SU-DHL-6 (cell line): Measurements from ENCODE around the gene BRMS1L.

Experiments used
- H2AFZ ChIP-seq: fragments of 200-600 bp; sonication (generic); 2 replicates; pipeline ENCODE4 v1.6.1; 2014; ENCODE audit warnings: low read depth, mild to moderate bottlenecking, moderate library complexity, mixed read lengths, antibody characterized with exemption, low read length; ENCODE audit not compliant: severe bottlenecking
- H3F3A ChIP-seq: fragments of 200-600 bp; shearing (Covaris generic); 2 replicates; pipeline ENCODE4 v1.6.0; 2016; ENCODE audit warnings: antibody characterized with exemption, mild to moderate bottlenecking; ENCODE audit not compliant: insufficient read depth
- H3K27ac ChIP-seq: fragments of 200-600 bp; sonication (generic); 2 replicates; pipeline ENCODE4 v1.5.1; 2016; ENCODE audit warnings: low read depth, mild to moderate bottlenecking, low read length, moderate library complexity, mixed read lengths
- H3K27me3 ChIP-seq: fragments of 200-600 bp; sonication (generic), shearing (Covaris generic); 2 replicates; pipeline ENCODE4 v1.6.0; 2014; ENCODE audit warnings: mild to moderate bottlenecking, low read length
- H3K36me3 ChIP-seq: fragments of 200-600 bp; sonication (generic); 2 replicates; pipeline ENCODE4 v1.6.1; 2014; ENCODE audit warnings: mild to moderate bottlenecking, low read length, mixed read lengths
- H3K4me2 ChIP-seq: fragments of 300-600, 200-600 bp; shearing (Covaris generic), sonication (generic); 2 replicates; pipeline ENCODE4 v1.6.0; 2014; ENCODE audit warnings: low read length, low read depth, mild to moderate bottlenecking; ENCODE audit not compliant: poor library complexity, severe bottlenecking
- H3K4me3 ChIP-seq: fragments of 200-600 bp; sonication (generic); 2 replicates; pipeline ENCODE4 v1.5.1; 2014; ENCODE audit warnings: antibody characterized with exemption, low read length, mild to moderate bottlenecking, mixed read lengths; ENCODE audit not compliant: insufficient read depth, poor library complexity, severe bottlenecking
- H3K79me2 ChIP-seq: fragments of 200-600 bp; sonication (generic); 2 replicates; pipeline ENCODE4 v1.6.1; 2014; ENCODE audit warnings: mild to moderate bottlenecking, low read length, moderate library complexity; ENCODE audit not compliant: insufficient read depth
- H3K9ac ChIP-seq: fragments of 200-600 bp; sonication (generic); 2 replicates; pipeline ENCODE4 v1.7.0; 2014; ENCODE audit warnings: mild to moderate bottlenecking, low read length
- H3K9me2 ChIP-seq: fragments of 200-600 bp; sonication (generic); replicated peaks from 2 replicates; pipeline ENCODE4 v1.6.1; 2014; ENCODE audit warnings: low read length; ENCODE audit not compliant: insufficient read depth
- H3K9me3 ChIP-seq: fragments of 200-600 bp; sonication (generic); 2 replicates; pipeline ENCODE4 v1.6.1; 2014; ENCODE audit warnings: low read length, mixed read lengths; ENCODE audit not compliant: insufficient read depth
- H4K20me1 ChIP-seq: fragments of 200-600 bp; sonication (generic); 2 replicates; pipeline ENCODE4 v1.6.1; 2014; ENCODE audit warnings: low read depth, mild to moderate bottlenecking, antibody characterized with exemption, low read length, moderate library complexity, mixed read lengths
- CTCF ChIP-seq: fragments of 200-600 bp; sonication (generic); IDR thresholded peaks from one replicate; pipeline ENCODE4 v1.5.1; 2017; ENCODE audit warnings: antibody characterized with exemption, mild to moderate bottlenecking, low read length, moderate library complexity; ENCODE audit not compliant: insufficient read depth, poor library complexity, severe bottlenecking
- EZH2phosphoT487 ChIP-seq: fragments of 200-600 bp; sonication (generic), shearing (Covaris generic); conservative IDR thresholded peaks from 2 replicates; pipeline ENCODE4 v1.6.1; 2018; ENCODE audit warnings: mild to moderate bottlenecking, antibody characterized with exemption, low read length, moderate library complexity, mixed read lengths

The BRMS1L gene

GRCh38 chr14:35851823-35852222 is 25.7 kb downstream of the BRMS1L start:
- Histone ChIP-seq H3K79me2 (no peaks in the 10 kb centered on the region), H3K4me2 (no peak overlapping the region), H3K27ac (no peak overlapping the region), H4K20me1 (no peaks in the 10 kb centered on the region), H3K36me3 (peaks cover 13% of the 10 kb centered on the region; the same call in 1 of the 2 replicates), H3K27me3 (no peaks in the 10 kb centered on the region), H3K9me2 (no peaks in the 10 kb centered on the region), H3K4me3 (no peak overlapping the region), H2AFZ (no peak overlapping the region), H3K9me3 (no peaks in the 10 kb centered on the region), H3K9ac (no peak overlapping the region), H3F3A (peaks cover 13% of the 10 kb centered on the region)
- TF ChIP-seq EZH2phosphoT487, result no peak

- H3K27ac ChIP-seq, result no peak overlapping the region
- no peak overlapping the region for H3K4me3 ChIP-seq
- H4K20me1 ChIP-seq, result no peaks in the 10 kb centered on the region
- no peaks in the 10 kb centered on the region for H3K79me2 ChIP-seq
- peaks cover 13% of the 10 kb centered on the region for H3F3A ChIP-seq
- no peak for TF ChIP-seq EZH2phosphoT487
- no peak for TF ChIP-seq CTCF
- H3K9me3 ChIP-seq, result no peaks in the 10 kb centered on the region
- H3K9me2 ChIP-seq, result no peaks in the 10 kb centered on the region
- no peaks in the 10 kb centered on the region for H3K27me3 ChIP-seq
- no peak overlapping the region for H3K4me2 ChIP-seq
- peaks cover 15% of the 10 kb centered on the region; the same call in 1 of the 2 replicates for H3K36me3 ChIP-seq
- no peak overlapping the region for H2AFZ ChIP-seq
- no peak overlapping the region for H3K9ac ChIP-seq
Measured at GRCh38 chr14:35853225-35853624, 27.1 kb downstream of the BRMS1L start.

GRCh38 chr14:35854696-35855270 is 28.6 kb downstream of the BRMS1L start:
- H3K9me3 ChIP-seq, result no peaks in the 10 kb centered on the region
- no peaks in the 10 kb centered on the region for H3K79me2 ChIP-seq
- H3F3A ChIP-seq, result peaks cover 13% of the 10 kb centered on the region
- H3K36me3 ChIP-seq, result peaks cover 15% of the 10 kb centered on the region; the same call in 1 of the 2 replicates
- peak overlapping the region; percentile 90 for H3K27ac ChIP-seq
- H2AFZ ChIP-seq, result no peak overlapping the region
- H3K4me3 ChIP-seq, result no peak overlapping the region
- H3K9ac ChIP-seq, result peak overlapping the region; percentile 40
- no peaks in the 10 kb centered on the region for H4K20me1 ChIP-seq
- H3K4me2 ChIP-seq, result peak overlapping the region; percentile 79
- TF ChIP-seq CTCF, result no peak
- TF ChIP-seq EZH2phosphoT487, result no peak
- no peaks in the 10 kb centered on the region for H3K27me3 ChIP-seq
- no peaks in the 10 kb centered on the region for H3K9me2 ChIP-seq

- H3K9ac ChIP-seq, result peak overlapping the region; percentile 47
Measured at GRCh38 chr14:35855876-35856481, 29.8 kb downstream of the BRMS1L start.

More at GRCh38 chr14:35855876-35856481, 29.8 kb downstream of the BRMS1L start:
- H3F3A ChIP-seq, result peaks cover 13% of the 10 kb centered on the region
- peak overlapping the region; percentile 90 for H3K27ac ChIP-seq
- peak overlapping the region; percentile 79 for H3K4me2 ChIP-seq
- no peaks in the 10 kb centered on the region for H3K9me2 ChIP-seq
- no peak overlapping the region for H2AFZ ChIP-seq
- H3K4me3 ChIP-seq, result peak overlapping the region; percentile 20
- H3K9me3 ChIP-seq, result no peaks in the 10 kb centered on the region
- no peaks in the 10 kb centered on the region for H3K79me2 ChIP-seq
- H3K27me3 ChIP-seq, result no peaks in the 10 kb centered on the region
- H3K36me3 ChIP-seq, result peaks cover 15% of the 10 kb centered on the region; the same call in 1 of the 2 replicates
- no peaks in the 10 kb centered on the region for H4K20me1 ChIP-seq
- TF ChIP-seq CTCF (no peak), EZH2phosphoT487 (no peak)
